GM13977 (cell line): ENCODE data around the gene ZNF563.

Experiments
- DNase-seq: peaks from one replicate; pipeline ENCODE4 v3.0.0; 2012; ENCODE audit warnings: low spot score
- in situ Hi-C: fragments of 300-500 bp; cut with MboI; formaldehyde crosslinking; loops from one replicate; pipeline ENCODE4 v1.12.0; 2022; ENCODE audit warnings: low sequenced_read_pairs, low pct_unique_long_range_greater_than_20kb, mixed read lengths, inconsistent platforms; ENCODE audit not compliant: unreplicated experiment
- TF ChIP-seq, protein P1 (sequence below): IDR thresholded peaks from 2 replicates; pipeline ENCODE4 v1.5.1; 2012; ENCODE audit warnings: mild to moderate bottlenecking, control low read depth; ENCODE audit not compliant: insufficient read depth; ENCODE audit errors: extremely low read depth, missing control alignments

The ZNF563 gene

DNA sequence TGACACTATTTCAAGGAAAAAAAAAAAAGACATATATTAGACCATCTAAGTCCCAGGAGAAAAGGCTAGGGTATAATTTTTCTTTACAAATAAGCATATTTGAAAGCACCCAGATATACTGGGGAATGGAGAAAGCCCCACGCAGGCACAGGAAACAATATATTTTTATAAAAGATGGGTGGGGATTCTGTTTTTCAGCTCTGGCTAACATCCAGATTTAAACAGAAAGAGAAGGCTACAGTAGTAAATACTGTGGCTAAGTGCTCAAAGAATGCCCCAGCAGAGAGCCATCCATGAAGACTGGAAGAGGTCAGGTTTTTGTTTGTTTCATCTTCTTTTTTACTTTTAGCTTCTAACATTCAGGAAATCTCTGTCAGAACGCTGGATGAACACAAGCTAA lies 54.7 kb downstream of the ZNF563 start:
- no peak for DNase-seq
- TF ChIP-seq, protein P1, sequence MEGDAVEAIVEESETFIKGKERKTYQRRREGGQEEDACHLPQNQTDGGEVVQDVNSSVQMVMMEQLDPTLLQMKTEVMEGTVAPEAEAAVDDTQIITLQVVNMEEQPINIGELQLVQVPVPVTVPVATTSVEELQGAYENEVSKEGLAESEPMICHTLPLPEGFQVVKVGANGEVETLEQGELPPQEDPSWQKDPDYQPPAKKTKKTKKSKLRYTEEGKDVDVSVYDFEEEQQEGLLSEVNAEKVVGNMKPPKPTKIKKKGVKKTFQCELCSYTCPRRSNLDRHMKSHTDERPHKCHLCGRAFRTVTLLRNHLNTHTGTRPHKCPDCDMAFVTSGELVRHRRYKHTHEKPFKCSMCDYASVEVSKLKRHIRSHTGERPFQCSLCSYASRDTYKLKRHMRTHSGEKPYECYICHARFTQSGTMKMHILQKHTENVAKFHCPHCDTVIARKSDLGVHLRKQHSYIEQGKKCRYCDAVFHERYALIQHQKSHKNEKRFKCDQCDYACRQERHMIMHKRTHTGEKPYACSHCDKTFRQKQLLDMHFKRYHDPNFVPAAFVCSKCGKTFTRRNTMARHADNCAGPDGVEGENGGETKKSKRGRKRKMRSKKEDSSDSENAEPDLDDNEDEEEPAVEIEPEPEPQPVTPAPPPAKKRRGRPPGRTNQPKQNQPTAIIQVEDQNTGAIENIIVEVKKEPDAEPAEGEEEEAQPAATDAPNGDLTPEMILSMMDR = no peak
- in situ Hi-C loops = no loop called here

DNA sequence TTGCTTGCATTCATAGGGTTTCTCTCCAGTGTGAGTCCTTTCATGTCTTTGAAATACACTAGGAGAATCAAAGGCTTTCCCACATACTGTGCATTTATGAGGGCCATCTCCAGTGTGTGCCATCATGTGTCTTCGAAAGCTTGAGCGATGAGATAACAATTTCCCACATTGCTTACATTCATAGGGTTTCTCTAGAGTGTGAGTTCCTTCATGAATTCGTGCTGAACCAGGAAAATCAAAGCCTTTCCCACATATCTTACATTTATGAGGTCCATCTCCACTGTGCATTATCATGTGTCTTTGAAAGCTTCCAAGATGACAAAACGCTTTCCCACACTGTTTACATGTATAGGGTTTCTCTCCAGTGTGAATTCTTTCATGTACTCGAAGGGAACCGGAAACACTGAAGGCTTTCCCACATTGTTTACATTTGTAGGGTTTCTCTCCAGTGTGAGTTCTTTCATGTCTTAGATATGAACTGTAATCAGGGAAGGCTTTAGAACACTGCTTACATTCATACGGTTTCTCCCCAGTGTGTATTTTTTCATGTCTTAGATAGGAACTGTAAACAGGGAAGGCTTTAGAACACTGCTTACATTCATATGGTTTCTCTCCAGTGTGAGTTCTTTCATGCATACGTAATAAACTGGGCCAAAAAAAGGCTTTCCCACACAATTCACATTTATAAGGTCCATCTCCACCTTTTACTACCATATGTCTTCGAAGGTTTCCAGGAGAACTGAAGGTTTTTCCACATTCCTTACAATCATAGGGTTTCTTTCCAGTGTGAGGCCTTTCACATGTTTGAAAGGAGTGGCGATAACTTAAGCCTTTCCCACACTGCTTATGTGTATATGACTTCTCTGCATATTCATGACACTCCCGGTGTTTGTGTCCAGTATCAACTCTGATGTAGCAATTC lies 60.2 kb downstream of the ZNF563 start:
- in situ Hi-C loops = no loop called here
- no peak for DNase-seq
- TF ChIP-seq, protein P1 = no peak

- DNase-seq = no peak
- TF ChIP-seq, protein P1 = no peak
- in situ Hi-C loops = no loop called here
Measured at GRCh38 chr19:12272386-12272785, 61.0 kb downstream of the ZNF563 start.

DNA sequence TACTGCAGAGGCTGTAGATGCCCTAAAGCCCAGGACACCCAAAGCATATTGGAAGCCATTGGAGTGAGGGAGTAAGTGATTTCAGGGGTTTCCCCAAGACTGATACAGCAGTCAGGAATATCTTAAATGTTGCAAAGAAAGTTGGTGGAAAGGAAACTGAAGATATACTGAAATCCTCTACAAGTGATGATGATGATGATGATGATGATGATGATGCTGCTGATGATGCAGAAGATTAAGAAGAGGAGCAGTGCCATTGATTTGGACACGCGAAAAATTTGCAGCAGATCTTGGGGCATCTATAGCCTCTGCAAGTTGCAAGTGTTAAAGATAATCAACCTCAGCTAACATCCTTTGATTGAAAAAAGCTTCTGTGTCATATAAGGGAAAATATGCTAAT lies 62.6 kb downstream of the ZNF563 start:
- no peak for DNase-seq
- in situ Hi-C loops = no loop called here
- TF ChIP-seq, protein P1 = no peak
